Lower lobe of right lung (tissue), 2 donors: ENCODE measurements around the gene GAS7. TPM values are rescaled to one million over a fixed set of nuclear protein-coding genes. Genes with fewer than 3 reads are reported as not detected.
A peak's percentile ranks its signal among the peaks of the same experiment; 100 is the strongest.

Source experiments
- ATAC-seq, 2 donors: fragments of 200-7000 bp; cut with Tn5 transposase; one replicate each; pipeline ENCODE4 v1.9.1; 2020 to 2022; ENCODE audit warnings: mild to moderate bottlenecking in 2 of 2, moderate library complexity in 2 of 2
- DNase-seq: peaks from one replicate; pipeline ENCODE4 v3.0.0-alpha.2; 2020
- H3K27ac ChIP-seq: fragments of 200-600 bp; one replicate; pipeline ENCODE4 v1.8.0; 2022
- H3K27me3 ChIP-seq: fragments of 200-600 bp; one replicate; pipeline ENCODE4 v1.8.0; 2022; ENCODE audit warnings: low read depth
- H3K36me3 ChIP-seq: fragments of 200-600 bp; one replicate; pipeline ENCODE4 v1.8.0; 2022; ENCODE audit warnings: mild to moderate bottlenecking
- H3K4me1 ChIP-seq: fragments of 200-600 bp; one replicate; pipeline ENCODE4 v1.8.0; 2022
- H3K4me3 ChIP-seq: fragments of 200-600 bp; one replicate; pipeline ENCODE4 v1.8.0; 2022; ENCODE audit warnings: mild to moderate bottlenecking
- H3K9me3 ChIP-seq: fragments of 200-600 bp; one replicate; pipeline ENCODE4 v1.8.0; 2022
- intact Hi-C: fragments of 100-400 bp; cut with DNase I; formaldehyde crosslinking; loops from one replicate; pipeline ENCODE4 v1.11.0; 2022
- total RNA-seq: library from RNA; stranded (reverse); fragmentation: NEBNext Ultra II Directional; extraction: Animal tissue kit (Norgen Biotek cat#: 25700); gene quantifications from one replicate; pipeline ENCODE4 v1.2.1, GENCODE V29; 2021
- TF ChIP-seq, protein P1 (sequence below): fragments of 200-600 bp; IDR thresholded peaks from one replicate; pipeline ENCODE4 v1.8.0; 2022; ENCODE audit warnings: antibody characterized with exemption, mild to moderate bottlenecking
- donor health status: DM: no; HTN: yes; CAD: no; lungs with severe emphysema.

GAS7 gene
- total RNA-seq, 1 donor from 2014 or later, result 54.1 TPM

DNA sequence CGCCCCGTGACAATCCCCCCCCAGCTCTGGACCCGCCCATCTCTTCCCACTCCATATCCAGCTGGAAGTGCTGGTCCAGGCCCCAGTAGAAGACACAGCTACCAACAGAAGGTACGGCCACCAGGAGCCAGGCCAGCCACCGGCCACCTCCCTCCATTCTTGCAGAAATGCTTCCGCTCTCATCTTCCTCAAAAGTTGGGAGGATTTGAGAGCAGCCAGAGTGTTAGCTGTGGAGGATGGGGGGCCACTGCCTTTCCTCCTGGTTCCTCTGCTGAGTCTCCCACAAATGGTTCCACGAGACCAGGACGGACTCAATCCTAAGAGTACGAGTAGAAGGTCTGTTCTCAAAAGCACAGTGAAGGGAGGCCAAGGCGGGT lies 78.3 kb downstream of the GAS7 start:
- H3K27ac ChIP-seq, result peak overlapping the region; percentile 38
- H3K4me3 ChIP-seq, result no peak overlapping the region
- peaks cover 6% of the 10 kb centered on the region for H3K27me3 ChIP-seq
- H3K4me1 ChIP-seq, result peaks cover 55% of the 10 kb centered on the region
- no peaks in the 10 kb centered on the region for H3K36me3 ChIP-seq
- ATAC-seq, result peak; percentile 2 to 17
- TF ChIP-seq, protein P1, sequence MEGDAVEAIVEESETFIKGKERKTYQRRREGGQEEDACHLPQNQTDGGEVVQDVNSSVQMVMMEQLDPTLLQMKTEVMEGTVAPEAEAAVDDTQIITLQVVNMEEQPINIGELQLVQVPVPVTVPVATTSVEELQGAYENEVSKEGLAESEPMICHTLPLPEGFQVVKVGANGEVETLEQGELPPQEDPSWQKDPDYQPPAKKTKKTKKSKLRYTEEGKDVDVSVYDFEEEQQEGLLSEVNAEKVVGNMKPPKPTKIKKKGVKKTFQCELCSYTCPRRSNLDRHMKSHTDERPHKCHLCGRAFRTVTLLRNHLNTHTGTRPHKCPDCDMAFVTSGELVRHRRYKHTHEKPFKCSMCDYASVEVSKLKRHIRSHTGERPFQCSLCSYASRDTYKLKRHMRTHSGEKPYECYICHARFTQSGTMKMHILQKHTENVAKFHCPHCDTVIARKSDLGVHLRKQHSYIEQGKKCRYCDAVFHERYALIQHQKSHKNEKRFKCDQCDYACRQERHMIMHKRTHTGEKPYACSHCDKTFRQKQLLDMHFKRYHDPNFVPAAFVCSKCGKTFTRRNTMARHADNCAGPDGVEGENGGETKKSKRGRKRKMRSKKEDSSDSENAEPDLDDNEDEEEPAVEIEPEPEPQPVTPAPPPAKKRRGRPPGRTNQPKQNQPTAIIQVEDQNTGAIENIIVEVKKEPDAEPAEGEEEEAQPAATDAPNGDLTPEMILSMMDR, result no peak
- DNase-seq, result no peak
- intact Hi-C loops, result no loop called here
- H3K9me3 ChIP-seq, result no peaks in the 10 kb centered on the region

DNA sequence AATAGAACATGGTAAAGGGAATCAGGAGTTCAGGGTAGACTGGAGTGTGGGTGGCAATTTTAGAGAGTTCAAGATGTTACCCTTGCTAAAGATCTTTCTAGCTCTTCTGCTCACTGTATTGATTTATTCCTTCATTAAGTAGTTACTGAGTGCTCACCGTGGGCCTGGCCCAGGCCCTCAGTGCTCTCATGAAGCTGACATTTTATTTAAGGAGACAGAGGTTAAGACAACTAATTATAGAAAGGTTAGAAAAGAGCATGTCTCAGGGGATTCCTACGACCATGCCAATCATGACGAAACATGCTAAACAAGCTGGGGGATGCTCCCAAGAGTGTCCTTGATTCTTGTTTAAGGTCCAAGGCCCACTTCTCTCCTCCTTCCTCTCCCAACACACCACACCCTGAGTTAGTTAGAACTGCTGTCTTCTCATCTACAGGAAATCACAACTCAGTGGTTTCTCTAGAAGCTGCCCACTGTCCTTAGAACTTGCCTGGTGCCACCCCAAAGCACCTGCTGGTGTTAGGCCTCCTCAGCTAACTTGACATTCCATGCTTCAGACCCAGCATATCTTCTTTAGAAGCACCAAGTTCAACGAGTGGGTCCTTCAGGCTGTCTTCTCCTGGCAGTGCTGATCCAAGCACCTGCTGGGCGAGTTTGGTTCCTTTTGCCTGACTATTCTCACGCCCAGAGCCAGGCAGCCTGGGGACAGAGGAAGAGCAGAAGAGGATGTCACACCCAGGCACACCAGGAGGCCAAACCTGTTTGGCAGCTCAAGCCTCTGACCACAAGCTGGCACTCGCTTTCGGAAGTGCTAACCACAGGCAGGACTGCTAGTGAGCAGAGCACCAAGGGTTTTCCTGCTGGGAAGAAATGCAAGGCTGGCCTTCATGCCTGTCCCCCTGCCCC lies 79.0 kb downstream of the GAS7 start:
- H3K4me3 ChIP-seq, result no peak overlapping the region
- TF ChIP-seq, protein P1, result no peak
- H3K27me3 ChIP-seq, result peaks cover 4% of the 10 kb centered on the region
- intact Hi-C loops, result no loop called here
- H3K9me3 ChIP-seq, result no peaks in the 10 kb centered on the region
- peaks cover 55% of the 10 kb centered on the region for H3K4me1 ChIP-seq
- ATAC-seq, result peak; percentile 33 to 60
- peak; percentile 81 for DNase-seq
- no peaks in the 10 kb centered on the region for H3K36me3 ChIP-seq
- H3K27ac ChIP-seq, result peak overlapping the region; percentile 38

DNA sequence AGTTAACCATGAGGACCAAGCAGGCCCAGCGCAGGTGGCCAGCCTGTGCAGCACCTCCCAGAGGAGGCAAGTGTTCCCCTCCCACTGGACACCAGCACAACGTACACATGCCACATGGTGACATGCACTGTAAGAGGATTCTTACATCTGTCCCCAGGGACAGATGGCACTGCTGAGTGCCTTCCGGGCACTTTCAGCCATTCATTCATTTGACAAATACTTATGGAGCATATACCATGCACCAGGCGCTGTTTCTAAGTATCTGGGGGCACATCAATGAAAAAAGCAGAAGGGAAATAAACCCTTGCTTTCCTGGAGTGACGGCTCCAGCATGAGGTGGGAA lies 79.6 kb downstream of the GAS7 start:
- no peaks in the 10 kb centered on the region for H3K9me3 ChIP-seq
- ATAC-seq, result no peak
- peaks cover 62% of the 10 kb centered on the region for H3K4me1 ChIP-seq
- peaks cover 4% of the 10 kb centered on the region for H3K27me3 ChIP-seq
- no peak for DNase-seq
- TF ChIP-seq, protein P1, result no peak
- H3K36me3 ChIP-seq, result no peaks in the 10 kb centered on the region
- H3K4me3 ChIP-seq, result no peak overlapping the region
- peak overlapping the region; percentile 31 for H3K27ac ChIP-seq
- intact Hi-C loops, result no loop called here

DNA sequence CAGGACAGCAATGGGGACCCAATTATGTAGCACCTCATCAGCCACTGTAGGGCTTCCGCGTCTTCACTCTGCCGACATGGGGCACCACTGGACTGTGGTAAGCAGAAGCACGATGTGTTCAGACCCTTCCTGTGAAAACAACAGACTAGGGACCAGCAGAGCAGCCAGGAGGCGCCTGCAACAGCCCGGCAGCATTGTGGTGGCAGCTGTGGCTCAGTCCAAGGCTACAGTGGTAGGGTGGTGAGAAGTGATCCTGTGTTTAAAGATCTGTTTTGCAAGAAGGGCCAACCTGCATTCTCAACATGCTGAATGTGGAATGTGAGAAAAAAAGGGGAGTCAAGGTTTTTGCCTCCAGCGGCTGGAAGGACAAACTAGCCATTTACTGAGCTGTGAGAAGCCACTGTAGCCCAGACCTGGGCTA lies 80.8 kb downstream of the GAS7 start:
- intact Hi-C loops, result no loop called here
- ATAC-seq (peak in 1 of 2 donors; percentile 4), DNase-seq (peak; percentile 58)
- Histone ChIP-seq H3K4me3 (no peak overlapping the region), H3K4me1 (peaks cover 71% of the 10 kb centered on the region), H3K27ac (peak overlapping the region; percentile 24), H3K36me3 (no peaks in the 10 kb centered on the region), H3K9me3 (no peaks in the 10 kb centered on the region), H3K27me3 (peaks cover 4% of the 10 kb centered on the region)
- TF ChIP-seq, protein P1, result no peak

DNA sequence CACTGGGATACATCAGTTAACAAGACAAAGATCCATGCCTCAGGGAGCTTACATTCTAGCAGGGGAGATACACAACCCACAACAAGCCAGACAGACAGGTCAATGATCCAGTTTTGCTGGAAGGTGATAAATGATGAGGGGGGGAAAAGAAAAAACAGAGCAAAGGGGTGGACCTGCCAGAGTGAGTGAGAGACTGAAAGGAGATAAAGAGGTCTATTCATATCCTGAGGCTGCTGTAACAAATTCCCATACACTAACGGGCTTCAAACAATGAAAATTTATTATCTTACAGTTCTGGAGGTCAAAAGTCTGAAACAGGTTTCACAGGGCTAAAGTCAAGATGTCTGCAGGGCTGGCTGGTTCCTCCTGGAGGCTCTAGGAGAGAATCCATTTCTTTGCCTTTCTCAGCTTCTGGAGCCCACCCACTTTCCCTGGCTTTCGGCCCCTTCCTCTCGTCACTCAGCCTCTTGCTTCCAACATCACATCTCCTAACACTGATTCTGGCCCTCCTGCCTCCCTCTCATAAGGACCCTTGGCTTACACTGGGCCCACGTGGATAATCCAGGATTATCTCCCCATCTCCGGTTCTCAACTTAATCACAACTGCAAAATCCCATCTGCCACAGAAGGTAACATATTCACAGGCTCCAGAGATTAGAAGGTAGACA lies 81.5 kb downstream of the GAS7 start:
- ATAC-seq, result no peak
- DNase-seq, result no peak
- H3K27me3 ChIP-seq, result no peaks in the 10 kb centered on the region
- TF ChIP-seq, protein P1, result no peak
- no peaks in the 10 kb centered on the region for H3K9me3 ChIP-seq
- no peak overlapping the region for H3K4me3 ChIP-seq
- no peaks in the 10 kb centered on the region for H3K36me3 ChIP-seq
- intact Hi-C loops, result no loop called here
- no peak overlapping the region for H3K27ac ChIP-seq
- peaks cover 72% of the 10 kb centered on the region for H3K4me1 ChIP-seq
